Activated T-cell treated with anti-CD3 and anti-CD28 coated beads for 24 hours (primary cell): Measurements from ENCODE around the gene UBE2H.

ENCODE experiments used
- DNase-seq: peaks from one replicate; pipeline ENCODE4 v3.0.0-alpha.2; 2020; ENCODE audit warnings: low read depth

The UBE2H gene

GRCh38 chr7:129950191-129950932, 2.4 kb downstream of the UBE2H start:
- DNase-seq, result no peak

GRCh38 chr7:129949292-129950133, 3.2 kb downstream of the UBE2H start:
- DNase-seq, result peak; percentile 13

DNA sequence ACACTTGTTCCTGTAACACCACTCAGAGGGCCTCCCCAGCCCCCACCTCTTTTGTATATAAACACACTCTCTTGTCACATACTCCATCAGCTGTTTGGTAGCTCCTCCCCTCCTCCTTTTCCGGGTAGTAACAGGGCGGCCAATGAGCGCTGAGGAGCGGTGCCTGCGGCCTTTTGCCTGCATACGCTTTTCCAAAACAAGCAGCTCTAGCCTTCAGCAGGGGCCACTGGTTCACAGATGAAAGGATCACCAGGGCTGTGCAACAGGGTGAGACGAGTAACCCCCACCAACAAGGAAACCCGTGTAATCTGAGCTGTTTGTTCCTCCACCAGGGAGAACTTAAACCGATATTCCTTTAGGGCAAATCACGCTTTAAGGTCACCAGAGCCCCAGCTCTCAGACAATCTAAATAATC, 3.9 kb downstream of the UBE2H start:
- DNase-seq, result peak; percentile 72

GRCh38 chr7:129948338-129948737, 4.4 kb downstream of the UBE2H start:
- DNase-seq, result no peak

- no peak for DNase-seq
These were observed 5.1 kb downstream of the UBE2H start for GRCh38 chr7:129947701-129948100.

DNA sequence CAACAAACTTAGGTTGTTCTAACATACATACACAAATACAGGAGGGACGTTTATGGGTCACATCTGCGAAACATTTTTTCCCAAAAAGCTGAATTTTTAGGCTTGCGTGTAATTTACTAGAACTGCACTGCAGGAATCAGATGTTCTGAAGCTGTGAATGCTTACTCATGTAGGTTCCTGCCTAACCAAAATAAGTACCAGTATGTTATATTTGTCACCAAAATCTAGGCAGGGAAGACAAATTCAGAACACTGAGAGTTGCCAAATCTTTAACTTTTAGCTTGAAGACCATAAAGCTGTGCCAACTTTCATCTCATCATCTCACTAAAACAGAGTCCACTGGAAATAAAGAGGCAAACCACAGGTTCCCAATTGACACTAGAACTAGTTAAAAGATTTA, 5.7 kb downstream of the UBE2H start:
- no peak for DNase-seq

- no peak for DNase-seq
These were observed 6.5 kb downstream of the UBE2H start for GRCh38 chr7:129946282-129946681.

GRCh38 chr7:129943352-129943751, 9.4 kb downstream of the UBE2H start:
- no peak for DNase-seq

GRCh38 chr7:129940329-129940728, 12.4 kb downstream of the UBE2H start:
- no peak for DNase-seq

DNA sequence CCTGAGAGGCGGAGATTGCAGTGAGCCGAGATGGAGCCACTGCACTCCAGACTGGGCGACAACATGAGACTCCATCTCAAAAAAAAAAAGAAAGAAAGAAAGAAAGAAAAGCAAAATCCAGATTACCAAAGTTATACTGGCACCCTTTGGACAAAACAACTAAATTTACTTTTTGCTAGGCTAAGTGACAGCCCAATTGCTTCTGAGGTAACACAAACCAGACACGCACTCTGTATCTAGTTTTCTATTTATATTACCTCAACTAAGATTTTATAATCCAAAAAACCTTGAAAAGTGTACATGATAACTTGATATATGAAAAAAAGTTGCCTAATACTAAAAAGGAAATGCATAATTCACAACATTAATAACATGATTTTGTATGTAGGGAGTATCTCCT, 12.9 kb downstream of the UBE2H start:
- DNase-seq, result no peak

GRCh38 chr7:129933627-129934026, 19.1 kb downstream of the UBE2H start:
- DNase-seq, result no peak

DNA sequence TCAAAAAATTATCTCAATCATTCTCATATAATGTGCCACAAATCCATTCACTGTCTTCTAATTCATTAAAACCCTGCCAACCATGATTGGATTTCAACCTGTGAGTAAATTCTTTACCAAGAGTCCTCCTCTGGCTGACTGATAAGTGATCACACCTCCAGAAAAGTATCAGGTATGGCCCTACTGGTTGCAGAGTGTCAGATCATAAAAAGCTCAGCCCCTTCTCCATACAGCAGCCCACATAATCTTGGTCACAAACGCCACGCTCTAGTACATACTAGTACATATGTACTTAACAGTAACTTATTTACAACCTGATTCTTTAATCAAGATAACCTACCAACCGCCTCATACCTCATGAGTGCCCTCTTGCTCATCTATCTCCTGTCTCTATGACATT, 26.1 kb downstream of the UBE2H start:
- DNase-seq, result no peak

DNA sequence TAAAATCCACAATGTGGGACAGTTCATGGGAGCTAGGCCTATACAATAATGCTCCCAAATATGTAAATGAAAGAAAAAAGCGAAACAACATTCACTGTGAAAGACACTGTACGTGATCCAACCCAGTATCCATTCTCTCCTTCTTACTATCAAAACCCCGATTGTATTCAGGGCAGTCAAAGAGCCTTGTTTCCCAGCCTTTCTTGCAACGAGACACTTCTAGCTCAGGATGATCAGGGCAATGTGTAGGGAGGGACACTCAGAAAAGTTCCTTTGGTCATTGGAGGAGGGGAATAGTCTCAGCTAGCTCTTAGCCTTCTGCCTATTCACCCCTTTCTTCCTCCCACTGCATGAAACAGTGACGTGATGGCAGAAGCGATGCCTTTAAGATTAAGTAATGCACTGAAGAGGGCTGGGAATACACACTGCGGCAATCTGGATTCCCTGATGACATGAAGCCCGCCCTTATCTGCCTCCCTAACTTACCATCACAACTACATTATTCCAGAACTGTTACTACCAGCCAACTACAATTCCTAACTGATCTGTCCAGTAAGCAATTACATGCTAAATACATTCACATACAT, 27.3 kb downstream of the UBE2H start:
- no peak for DNase-seq

- no peak for DNase-seq
These were observed 28.2 kb downstream of the UBE2H start for GRCh38 chr7:129924602-129925001.

DNA sequence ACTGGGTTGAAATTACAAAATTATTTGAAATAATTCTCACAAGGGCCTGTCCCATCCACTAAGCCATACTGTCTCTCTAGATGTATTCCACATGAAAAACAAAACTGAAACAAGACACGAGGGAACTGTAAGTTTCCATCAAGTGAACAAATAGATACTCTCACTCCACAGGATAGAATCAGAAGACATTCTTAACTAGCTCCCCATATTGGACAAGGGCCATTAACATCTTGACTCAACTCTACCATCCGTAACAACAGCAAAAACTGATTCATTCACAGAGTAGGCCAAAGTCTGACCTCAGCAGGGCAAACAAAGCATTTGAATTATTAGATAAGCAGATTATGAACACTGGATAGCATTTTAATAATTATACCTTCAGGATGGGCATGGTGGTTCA, 29.1 kb downstream of the UBE2H start:
- DNase-seq, result no peak

GRCh38 chr7:129919492-129919891, 33.3 kb downstream of the UBE2H start:
- no peak for DNase-seq

- DNase-seq, result no peak
These were observed 33.8 kb downstream of the UBE2H start for GRCh38 chr7:129918922-129919321.

- DNase-seq, result no peak
These were observed 34.8 kb downstream of the UBE2H start for GRCh38 chr7:129917934-129918333.

GRCh38 chr7:129914536-129915272, 38.1 kb downstream of the UBE2H start:
- DNase-seq, result no peak

DNA sequence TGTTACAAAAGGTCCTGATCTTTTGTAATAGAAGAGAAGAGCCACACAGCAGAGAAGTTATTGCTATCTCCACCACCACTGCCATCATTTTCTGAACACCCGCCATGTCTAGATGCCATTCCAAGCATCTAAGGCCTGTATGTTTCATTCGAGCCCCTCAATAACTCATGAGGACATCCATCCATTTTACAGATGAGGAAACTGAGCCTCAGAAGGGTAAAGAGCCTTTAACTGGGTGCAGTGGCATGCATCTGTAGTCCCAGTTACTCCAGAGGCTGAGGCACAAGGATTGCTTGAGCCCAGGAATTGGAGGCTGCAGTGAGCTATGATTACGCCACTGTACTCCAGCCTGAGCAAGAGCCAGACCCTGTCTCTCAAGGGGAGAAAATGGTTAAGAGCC, 39.3 kb downstream of the UBE2H start:
- DNase-seq, result no peak

GRCh38 chr7:129911790-129912189, 41.0 kb downstream of the UBE2H start:
- DNase-seq, result no peak

DNA sequence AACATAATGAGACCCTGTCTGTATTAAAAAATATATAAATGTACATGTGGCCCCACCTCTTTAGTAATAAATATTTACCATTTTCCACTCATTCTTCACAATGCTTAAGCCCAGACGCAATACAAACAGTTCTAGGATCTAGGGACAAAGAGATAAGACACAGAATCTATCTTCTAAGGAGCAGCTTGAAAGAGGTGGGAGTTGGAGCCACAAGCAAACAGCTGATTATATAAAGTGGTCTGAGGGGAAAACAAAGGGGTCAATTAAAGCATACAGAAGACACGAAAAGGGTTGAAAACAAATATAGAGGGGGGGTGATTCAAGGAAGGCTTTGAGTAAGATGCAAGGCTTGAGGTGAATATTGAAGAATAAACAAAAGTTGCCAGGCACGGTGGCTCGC, 43.1 kb downstream of the UBE2H start:
- DNase-seq, result no peak
